GM18507 (cell line): Measurements from ENCODE around the gene NFASC.

Source experiments
- DNase-seq: peaks from one replicate; pipeline ENCODE4 v3.0.0; 2011; ENCODE audit warnings: low read depth; ENCODE audit not compliant: insufficient read length; ENCODE audit errors: extremely low spot score
- FAIRE-seq: peaks from 2 replicates; lab custom pipeline; 2011; peaks lifted over from hg19 to GRCh38; lab: Jason Lieb, UNC

NFASC gene

GRCh38 chr1:204853436-204853835 is 17.2 kb upstream of the NFASC start:
- DNase-seq: no peak
- FAIRE-seq: no peak

- FAIRE-seq: no peak
Measured at GRCh38 chr1:204854286-204854685, 16.4 kb upstream of the NFASC start.

GRCh38 chr1:204858363-204858821 is 12.3 kb upstream of the NFASC start:
- FAIRE-seq (no peak), DNase-seq (no peak)

More at GRCh38 chr1:204854286-204854685, 16.4 kb upstream of the NFASC start:
- DNase-seq: no peak

- no peak for DNase-seq
- FAIRE-seq: no peak
Measured at GRCh38 chr1:204859861-204860267, 10.8 kb upstream of the NFASC start.

GRCh38 chr1:204863024-204863423 is 7.6 kb upstream of the NFASC start:
- no peak for FAIRE-seq

GRCh38 chr1:204863730-204864129 is 6.9 kb upstream of the NFASC start:
- FAIRE-seq: no peak

More at GRCh38 chr1:204863024-204863423, 7.6 kb upstream of the NFASC start:
- no peak for DNase-seq

GRCh38 chr1:204866051-204866596 is 4.5 kb upstream of the NFASC start:
- no peak for DNase-seq
- no peak for FAIRE-seq

More at GRCh38 chr1:204863730-204864129, 6.9 kb upstream of the NFASC start:
- DNase-seq: no peak

- FAIRE-seq (no peak), DNase-seq (no peak)
Measured at GRCh38 chr1:204867203-204867602, 3.5 kb upstream of the NFASC start.

- DNase-seq: no peak
- no peak for FAIRE-seq
Measured at GRCh38 chr1:204867666-204868339, 2.9 kb upstream of the NFASC start.

- DNase-seq: no peak
- FAIRE-seq: no peak
Measured at GRCh38 chr1:204868340-204868700, 2.3 kb upstream of the NFASC start.

- DNase-seq (no peak), FAIRE-seq (no peak)
Measured at GRCh38 chr1:204869097-204869496, 1.6 kb upstream of the NFASC start.

GRCh38 chr1:204871405-204872037 is 859 bp downstream of the NFASC start:
- DNase-seq (no peak), FAIRE-seq (no peak)

GRCh38 chr1:204872262-204872881 is 1.7 kb downstream of the NFASC start:
- DNase-seq (no peak), FAIRE-seq (no peak)

- no peak for FAIRE-seq
- DNase-seq: no peak
Measured at GRCh38 chr1:204873176-204873575, 2.5 kb downstream of the NFASC start.

- no peak for DNase-seq
- FAIRE-seq: no peak
Measured at GRCh38 chr1:204873714-204874113, 3.1 kb downstream of the NFASC start.

GRCh38 chr1:204874274-204874673 is 3.6 kb downstream of the NFASC start:
- DNase-seq (no peak), FAIRE-seq (no peak)

- no peak for FAIRE-seq
- DNase-seq: no peak
Measured at GRCh38 chr1:204875255-204875654, 4.6 kb downstream of the NFASC start.

- no peak for DNase-seq
- FAIRE-seq: no peak
Measured at GRCh38 chr1:204878621-204879234, 8.1 kb downstream of the NFASC start.

GRCh38 chr1:204879351-204879750 is 8.7 kb downstream of the NFASC start:
- FAIRE-seq (no peak), DNase-seq (no peak)

GRCh38 chr1:204880906-204881305 is 10.2 kb downstream of the NFASC start:
- DNase-seq: no peak
- FAIRE-seq: no peak
